Transverse colon (tissue), 4 donors: ENCODE data around the gene CAST. TPM values are rescaled to one million over a fixed set of nuclear protein-coding genes. Genes with fewer than 3 reads are reported as not detected.

ENCODE experiments used
- DNase-seq: peaks from one replicate; pipeline ENCODE4 v3.0.0-alpha.2; 2019
- H3K27ac ChIP-seq, 4 donors: fragments of 200-600 bp; sonication (generic); 2 replicates each; pipeline ENCODE4 v1.5.1; 2016 to 2018; ENCODE audit warnings: inconsistent platforms in 4 of 4
- H3K27me3 ChIP-seq: fragments of 200-600 bp; sonication (generic); 2 replicates; pipeline ENCODE4 v1.5.1; 2017; ENCODE audit warnings: inconsistent platforms
- H3K36me3 ChIP-seq, 4 donors: fragments of 200-600 bp; sonication (generic); 2 replicates each; pipeline ENCODE4 v1.5.1; 2017 to 2019; ENCODE audit warnings: inconsistent platforms in 4 of 4
- H3K4me1 ChIP-seq, 4 donors: fragments of 200-600 bp; sonication (generic); 2 replicates each; pipeline ENCODE4 v1.5.1; 2017 to 2020; ENCODE audit warnings: inconsistent platforms in 4 of 4
- H3K4me3 ChIP-seq, 4 donors: fragments of 200-600 bp; sonication (generic); 1 replicate in 1 of 4; 2 replicates in 3 of 4; pipeline versions ENCODE4 v1.5.1 to v1.6.1; 2017 to 2019; ENCODE audit warnings: inconsistent platforms in 4 of 4
- H3K9me3 ChIP-seq, 2 donors: fragments of 200-600 bp; sonication (generic); 2 replicates each; pipeline ENCODE4 v1.5.1; 2017 to 2019; ENCODE audit warnings: inconsistent platforms in 2 of 2
- EP300 ChIP-seq: sonication (generic); formaldehyde crosslinking; IDR thresholded peaks from one replicate; pipeline ENCODE4 v1.6.1; 2017; ENCODE audit warnings: antibody characterized with exemption, low read depth
- POLR2A ChIP-seq: fragments of 450-650 bp; IDR thresholded peaks from one replicate; pipeline ENCODE4 v1.6.1; 2016; ENCODE audit warnings: antibody characterized with exemption, mild to moderate bottlenecking, moderate library complexity
- POLR2AphosphoS5 ChIP-seq, 3 donors: sonication (generic); formaldehyde crosslinking; IDR thresholded peaks; one replicate each; pipeline ENCODE4 v1.6.1; 2016; ENCODE audit warnings: antibody characterized with exemption in 3 of 3
- WGBS, 2 donors: methylation state at CpG; one replicate each; pipeline ENCODE4 v1.1.5; 2018; ENCODE audit warnings: low coverage in 1 of 2; 5-methylcytosine and 5-hydroxymethylcytosine counted together
- in situ Hi-C, 4 donors: fragments of 200-750 bp; cut with MboI; loops; one replicate each; pipeline versions ENCODE4 v1.15.0 to v1.15.1; 2017; ENCODE audit warnings: low sequenced_read_pairs in 3 of 4, low pct_ligation_motif_present in 1 of 4, low pct_unique_long_range_greater_than_20kb in 1 of 4
- intact Hi-C: fragments of 100-400 bp; cut with DNase I; formaldehyde crosslinking; loops from one replicate; pipeline ENCODE4 v1.15.1; 2023; ENCODE audit warnings: low total_unique reads
- total RNA-seq, 4 donors: library from RNA; depleted of rRNA; stranded (reverse); fragments of >200 nt; gene quantifications; one replicate each; pipeline ENCODE4 v1.1.0, GENCODE V29; 2016
- TF ChIP-seq, protein P1 (sequence below), 5 experiments: fragments of 200-600 bp in 3 of 5; fragments of 450-650 bp in 2 of 5; sonication (generic) in 3 of 5; IDR thresholded peaks; 1 replicate in 2 of 5; 2 replicates in 3 of 5; pipeline ENCODE4 v1.5.1; 2016 to 2017; ENCODE audit warnings: antibody characterized with exemption in 5 of 5, inconsistent platforms in 3 of 5, mild to moderate bottlenecking in 2 of 5, moderate library complexity in 1 of 5

Gene CAST
- total RNA-seq, 4 donors from 2014 or later: 237 to 556 (median 335) TPM

DNA sequence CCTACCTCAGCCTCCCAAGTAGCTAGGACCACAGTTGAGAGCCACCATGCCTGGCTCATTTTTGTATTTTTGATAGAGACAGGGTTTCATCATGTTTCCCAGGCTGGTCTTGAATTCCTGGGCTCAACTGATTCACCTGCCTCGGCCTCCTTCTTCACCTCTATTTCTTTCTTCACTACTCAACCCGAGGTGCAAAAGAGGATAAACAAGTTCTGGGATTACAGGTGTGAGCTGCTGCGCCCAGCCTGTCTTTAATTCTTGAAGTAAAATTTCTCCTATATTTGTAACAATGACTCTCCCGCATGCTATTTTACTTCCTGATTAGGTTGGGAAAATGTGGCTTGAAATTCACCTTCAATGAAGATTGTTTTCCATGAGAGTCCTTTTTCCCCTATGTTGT lies 46.4 kb downstream of the CAST start:
- H3K27ac ChIP-seq: peak overlapping the region in 2 of 4 donors; percentile 7 to 19
- DNase-seq: no peak
- WGBS, 2 donors: 78 to 87% methylated on average over 4 of the region's 4 CpGs
- intact Hi-C loops (no loop called here), in situ Hi-C loops (no loop called here)
- H3K36me3 ChIP-seq: no peaks in the 10 kb centered on the region
- no peaks in the 10 kb centered on the region for H3K27me3 ChIP-seq
- TF ChIP-seq, protein P1, sequence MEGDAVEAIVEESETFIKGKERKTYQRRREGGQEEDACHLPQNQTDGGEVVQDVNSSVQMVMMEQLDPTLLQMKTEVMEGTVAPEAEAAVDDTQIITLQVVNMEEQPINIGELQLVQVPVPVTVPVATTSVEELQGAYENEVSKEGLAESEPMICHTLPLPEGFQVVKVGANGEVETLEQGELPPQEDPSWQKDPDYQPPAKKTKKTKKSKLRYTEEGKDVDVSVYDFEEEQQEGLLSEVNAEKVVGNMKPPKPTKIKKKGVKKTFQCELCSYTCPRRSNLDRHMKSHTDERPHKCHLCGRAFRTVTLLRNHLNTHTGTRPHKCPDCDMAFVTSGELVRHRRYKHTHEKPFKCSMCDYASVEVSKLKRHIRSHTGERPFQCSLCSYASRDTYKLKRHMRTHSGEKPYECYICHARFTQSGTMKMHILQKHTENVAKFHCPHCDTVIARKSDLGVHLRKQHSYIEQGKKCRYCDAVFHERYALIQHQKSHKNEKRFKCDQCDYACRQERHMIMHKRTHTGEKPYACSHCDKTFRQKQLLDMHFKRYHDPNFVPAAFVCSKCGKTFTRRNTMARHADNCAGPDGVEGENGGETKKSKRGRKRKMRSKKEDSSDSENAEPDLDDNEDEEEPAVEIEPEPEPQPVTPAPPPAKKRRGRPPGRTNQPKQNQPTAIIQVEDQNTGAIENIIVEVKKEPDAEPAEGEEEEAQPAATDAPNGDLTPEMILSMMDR (IDR thresholded peaks at IDR 0.05): no peak
- TF ChIP-seq EP300 (no peak), POLR2AphosphoS5 (IDR thresholded peaks at IDR 0.05) (no peak), POLR2A (no peak)
- no peak overlapping the region for H3K4me3 ChIP-seq
- H3K4me1 ChIP-seq: peaks cover 8 to 30% (median 16%) of the 10 kb centered on the region in 4 donors
- no peaks in the 10 kb centered on the region for H3K9me3 ChIP-seq

DNA sequence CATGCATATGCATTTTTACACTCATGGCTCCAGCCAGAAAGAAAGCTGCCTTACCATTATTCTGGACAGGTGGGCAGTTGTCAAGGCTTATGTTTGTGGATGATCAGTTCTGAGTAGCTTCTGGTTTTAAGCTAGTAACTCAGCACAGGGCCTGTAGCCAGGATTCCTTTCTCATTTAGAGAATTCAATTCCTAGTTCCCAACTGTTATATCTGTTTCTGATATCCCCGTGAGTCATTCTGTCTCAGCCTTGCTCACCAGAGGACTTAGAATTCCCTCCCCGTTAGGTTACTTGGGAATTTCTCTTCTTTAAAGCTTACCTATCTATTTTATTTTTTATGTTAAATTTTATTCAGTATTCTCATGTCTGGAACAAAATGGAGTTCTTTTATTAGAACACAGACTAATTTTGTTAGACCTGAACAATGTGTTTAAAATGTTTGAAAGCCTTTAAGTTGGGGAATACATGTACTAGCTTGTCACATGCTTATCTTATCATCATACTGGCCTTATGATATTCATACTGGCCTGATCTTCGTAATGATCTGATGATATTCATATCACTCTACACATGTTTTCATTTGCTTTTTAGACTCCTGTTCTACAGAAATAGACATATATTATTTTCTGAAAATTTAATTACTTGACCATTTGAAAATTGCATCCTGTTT lies 47.1 kb downstream of the CAST start:
- TF ChIP-seq POLR2A (no peak), POLR2AphosphoS5 (IDR thresholded peaks at IDR 0.05) (no peak), EP300 (no peak)
- TF ChIP-seq, protein P1 (IDR thresholded peaks at IDR 0.05): no peak
- Histone ChIP-seq H3K9me3 (no peaks in the 10 kb centered on the region), H3K27ac (peak overlapping the region in 2 of 4 donors; percentile 7 to 19), H3K36me3 (no peaks in the 10 kb centered on the region), H3K4me1 (peaks cover 5 to 30% (median 17%) of the 10 kb centered on the region in 4 donors), H3K4me3 (no peak overlapping the region), H3K27me3 (no peaks in the 10 kb centered on the region)
- WGBS, 2 donors: 51 to 70% methylated on average over 2 to 3 of the region's 3 CpGs
- in situ Hi-C loops: no loop called here
- no peak for DNase-seq
- intact Hi-C loops: no loop called here

DNA sequence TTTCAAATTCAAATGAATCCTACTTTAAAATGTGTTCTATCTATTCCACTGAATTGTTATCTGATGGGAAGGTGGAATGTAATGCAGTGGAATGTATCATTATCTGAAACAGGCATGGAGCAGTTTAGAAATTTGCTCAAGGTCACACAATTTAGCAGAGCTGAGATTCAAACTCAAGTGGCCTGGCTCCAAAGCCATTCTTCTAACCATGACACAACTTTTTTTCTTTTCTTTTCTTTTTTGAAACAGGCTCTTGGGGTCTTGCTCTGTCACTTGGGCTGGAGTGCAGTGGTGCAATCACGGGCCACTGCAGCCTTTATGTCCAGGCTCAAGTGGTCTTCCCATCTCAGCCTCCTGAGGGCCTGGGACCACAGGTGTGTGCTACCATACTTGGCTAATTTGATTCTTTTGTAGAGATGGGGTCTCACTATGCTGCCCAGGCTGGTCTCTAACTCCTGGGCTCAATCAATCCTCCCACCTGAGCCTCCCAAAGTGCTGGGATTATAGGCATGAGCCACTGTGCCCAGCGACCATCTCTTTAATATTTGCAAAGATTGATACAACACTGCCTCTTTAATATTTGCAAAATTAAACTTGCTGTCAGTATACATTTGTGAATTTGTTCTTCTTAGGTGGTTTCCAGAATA lies 50.0 kb downstream of the CAST start:
- in situ Hi-C loops (no loop called here), intact Hi-C loops (no loop called here)
- H3K27me3 ChIP-seq: no peaks in the 10 kb centered on the region
- WGBS, 2 donors: 100% methylated on average over 1 to 2 of the region's 2 CpGs
- no peak overlapping the region for H3K27ac ChIP-seq
- TF ChIP-seq, protein P1 (IDR thresholded peaks at IDR 0.05): no peak
- TF ChIP-seq POLR2A: no peak
- H3K4me3 ChIP-seq: no peak overlapping the region
- H3K4me1 ChIP-seq: peaks cover 22 to 52% (median 38%) of the 10 kb centered on the region in 4 donors
- DNase-seq: no peak
- H3K9me3 ChIP-seq: no peaks in the 10 kb centered on the region
- H3K36me3 ChIP-seq: no peaks in the 10 kb centered on the region

DNA sequence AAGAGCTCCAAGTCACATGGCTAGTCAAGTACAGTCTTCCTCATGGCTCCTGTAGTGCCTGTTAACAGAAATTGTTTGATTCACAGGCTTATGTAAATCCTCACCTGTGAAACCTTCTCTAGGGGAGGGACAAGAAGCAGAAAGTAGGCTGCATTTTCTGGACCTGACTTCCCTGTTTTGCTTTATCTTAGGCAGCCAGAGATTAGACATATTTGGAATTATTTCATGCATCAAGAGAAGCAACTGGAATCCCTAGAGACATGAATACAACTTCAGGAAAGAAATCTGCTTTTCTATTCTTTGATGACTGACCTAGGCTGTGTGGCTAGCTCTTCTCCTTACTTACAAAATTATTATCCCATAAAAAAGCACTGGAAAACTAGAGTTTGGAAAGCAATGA lies 52.3 kb downstream of the CAST start:
- Histone ChIP-seq H3K4me3 (no peak overlapping the region), H3K27me3 (no peaks in the 10 kb centered on the region), H3K27ac (peak overlapping the region; percentile 78 to 87 (median 86)), H3K36me3 (no peaks in the 10 kb centered on the region), H3K4me1 (peaks cover 22 to 70% (median 43%) of the 10 kb centered on the region in 4 donors), H3K9me3 (no peaks in the 10 kb centered on the region)
- no peak for DNase-seq
- TF ChIP-seq, protein P1 (IDR thresholded peaks at IDR 0.05): no peak
- TF ChIP-seq POLR2AphosphoS5 (IDR thresholded peaks at IDR 0.05) (no peak), EP300 (no peak), POLR2A (no peak)
- in situ Hi-C loops (no loop called here), intact Hi-C loops (no loop called here)
